Middle frontal gyrus (tissue), 1 donor: ENCODE results near the gene UBE2C.
"Not testable (repeated sequence)": the region's sequence is repeated elsewhere in the genome, so short reads cannot be mapped to it uniquely, and the experiment has no call there.

Experiments
- DNase-seq: peaks from one replicate; pipeline ENCODE4 v3.0.0-alpha.2; 2015; ENCODE audit warnings: low spot score; ENCODE audit errors: extremely low spot score

Gene UBE2C

DNA sequence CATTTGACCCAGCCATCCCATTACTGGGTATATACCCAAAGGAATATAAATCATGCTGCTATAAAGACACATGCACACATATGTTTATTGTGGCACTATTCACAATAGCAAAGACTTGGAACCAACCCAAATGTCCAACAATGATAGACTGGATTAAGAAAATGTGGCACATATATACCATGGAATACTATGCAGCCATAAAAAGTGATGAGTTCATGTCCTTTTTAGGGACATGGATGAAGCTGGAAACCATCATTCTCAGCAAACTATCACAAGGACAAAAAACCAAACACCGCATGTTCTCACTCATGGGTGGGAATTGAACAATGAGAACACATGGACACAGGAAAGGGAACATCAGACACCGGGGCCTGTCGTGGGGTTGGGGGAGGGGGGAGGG is 14.5 kb upstream of the UBE2C start:
- DNase-seq: not testable (repeated sequence)

- no peak for DNase-seq
Measured at GRCh38 chr20:45798935-45799642, 13.4 kb upstream of the UBE2C start.

DNA sequence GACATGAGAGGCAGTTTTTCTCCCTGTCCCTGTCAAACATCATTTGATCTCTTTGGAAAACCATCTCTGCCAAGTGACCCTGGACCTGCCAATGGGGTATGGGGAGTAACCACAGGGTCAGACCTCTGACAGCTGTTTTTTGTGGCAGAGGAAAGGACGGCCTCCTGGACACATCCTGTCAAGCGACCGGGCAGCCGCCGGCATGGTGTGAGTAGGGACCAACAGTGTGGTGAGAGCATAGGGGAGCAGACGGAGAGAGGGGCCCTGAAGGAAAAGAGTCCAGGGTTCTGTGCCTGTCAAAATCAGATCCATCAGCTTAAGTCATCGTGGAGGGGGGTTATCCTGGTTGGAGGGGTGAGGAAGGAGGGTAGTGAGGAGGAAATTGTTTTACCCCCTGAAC is 10.6 kb upstream of the UBE2C start:
- DNase-seq: no peak

GRCh38 chr20:45810191-45810970 is 2.1 kb upstream of the UBE2C start:
- no peak for DNase-seq

DNA sequence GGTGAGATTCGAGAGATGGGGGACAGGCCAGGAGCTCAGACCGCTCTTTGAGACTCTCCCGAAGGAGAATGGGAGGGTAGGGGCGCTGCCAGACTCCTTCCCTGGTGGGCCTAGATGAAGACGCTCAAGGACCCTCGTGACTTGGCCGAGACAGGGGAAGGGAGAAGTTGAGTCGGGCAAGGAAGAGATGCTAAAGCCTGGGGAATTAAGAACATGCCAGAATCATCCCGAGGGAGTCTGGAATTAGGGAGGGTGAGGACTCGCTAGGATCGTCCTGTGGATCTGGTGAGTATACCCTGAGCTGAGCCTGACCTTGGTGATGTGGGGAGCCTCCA is 529 bp downstream of the UBE2C start:
- no peak for DNase-seq

GRCh38 chr20:45813489-45813888 is 1.0 kb downstream of the UBE2C start:
- DNase-seq: no peak

- DNase-seq: no peak
Measured at GRCh38 chr20:45814314-45814713, 1.9 kb downstream of the UBE2C start.

DNA sequence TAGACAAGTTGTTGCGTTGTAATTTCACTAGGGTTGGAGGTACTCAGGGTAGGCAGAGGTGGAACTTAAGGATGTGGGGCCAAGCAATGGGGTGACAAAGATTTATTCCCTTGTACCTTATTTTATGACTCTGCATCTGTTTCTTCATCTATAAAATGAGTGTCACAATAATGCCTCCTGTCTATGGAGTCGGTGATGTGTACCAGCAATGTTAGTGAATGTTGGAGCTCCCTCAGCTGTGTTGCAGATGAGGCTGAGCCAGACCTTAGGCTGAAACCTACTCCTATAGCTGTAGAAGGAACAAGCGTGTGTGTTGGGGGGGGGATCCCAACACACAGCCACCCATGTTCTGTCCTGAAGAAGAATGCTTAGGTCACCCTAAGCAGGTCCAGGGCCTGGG is 4.5 kb downstream of the UBE2C start:
- DNase-seq: no peak

- no peak for DNase-seq
Measured at GRCh38 chr20:45817376-45818194, 5.1 kb downstream of the UBE2C start.

- DNase-seq: no peak
Measured at GRCh38 chr20:45818239-45818638, 5.8 kb downstream of the UBE2C start.

DNA sequence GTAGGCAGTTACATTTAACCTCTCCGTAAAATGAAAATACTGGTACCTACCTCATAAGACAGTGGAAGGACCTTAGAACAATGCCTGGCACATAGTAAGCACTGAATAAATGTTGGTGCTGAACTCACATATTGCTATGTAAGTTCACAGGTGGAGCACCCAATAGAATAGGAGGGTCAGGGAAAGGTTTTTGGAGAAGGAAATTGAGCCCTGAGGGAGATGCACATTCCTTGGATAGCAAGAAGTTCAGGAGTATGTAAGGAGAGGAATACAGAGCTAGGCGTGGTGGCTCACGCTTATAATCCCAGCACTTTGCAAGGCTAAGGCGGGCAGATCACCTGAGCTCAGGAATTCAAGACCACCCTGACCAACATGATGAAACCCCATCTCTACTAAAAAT is 7.0 kb downstream of the UBE2C start:
- DNase-seq: no peak

GRCh38 chr20:45821947-45822346 is 9.5 kb downstream of the UBE2C start:
- DNase-seq: no peak

DNA sequence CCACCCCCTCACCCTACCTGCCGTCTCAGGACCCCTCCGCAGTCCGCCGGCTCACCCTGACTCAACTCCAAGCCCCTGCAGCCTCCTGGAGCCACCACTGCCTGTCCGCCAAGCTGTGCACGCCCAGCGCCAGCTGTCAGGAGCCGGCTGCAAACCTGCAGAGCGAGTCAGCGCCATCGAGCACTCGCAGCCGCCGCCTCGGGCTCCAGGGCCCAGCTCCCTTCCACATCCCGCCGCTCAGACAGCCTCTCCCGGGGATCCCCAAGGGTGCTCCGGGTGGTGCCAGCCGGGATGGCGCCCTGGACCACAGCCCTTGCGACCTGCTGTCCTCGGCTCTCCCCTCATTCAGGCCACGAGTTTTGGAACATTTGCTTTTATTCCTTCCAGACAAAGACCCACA is 10.4 kb downstream of the UBE2C start:
- DNase-seq: no peak

DNA sequence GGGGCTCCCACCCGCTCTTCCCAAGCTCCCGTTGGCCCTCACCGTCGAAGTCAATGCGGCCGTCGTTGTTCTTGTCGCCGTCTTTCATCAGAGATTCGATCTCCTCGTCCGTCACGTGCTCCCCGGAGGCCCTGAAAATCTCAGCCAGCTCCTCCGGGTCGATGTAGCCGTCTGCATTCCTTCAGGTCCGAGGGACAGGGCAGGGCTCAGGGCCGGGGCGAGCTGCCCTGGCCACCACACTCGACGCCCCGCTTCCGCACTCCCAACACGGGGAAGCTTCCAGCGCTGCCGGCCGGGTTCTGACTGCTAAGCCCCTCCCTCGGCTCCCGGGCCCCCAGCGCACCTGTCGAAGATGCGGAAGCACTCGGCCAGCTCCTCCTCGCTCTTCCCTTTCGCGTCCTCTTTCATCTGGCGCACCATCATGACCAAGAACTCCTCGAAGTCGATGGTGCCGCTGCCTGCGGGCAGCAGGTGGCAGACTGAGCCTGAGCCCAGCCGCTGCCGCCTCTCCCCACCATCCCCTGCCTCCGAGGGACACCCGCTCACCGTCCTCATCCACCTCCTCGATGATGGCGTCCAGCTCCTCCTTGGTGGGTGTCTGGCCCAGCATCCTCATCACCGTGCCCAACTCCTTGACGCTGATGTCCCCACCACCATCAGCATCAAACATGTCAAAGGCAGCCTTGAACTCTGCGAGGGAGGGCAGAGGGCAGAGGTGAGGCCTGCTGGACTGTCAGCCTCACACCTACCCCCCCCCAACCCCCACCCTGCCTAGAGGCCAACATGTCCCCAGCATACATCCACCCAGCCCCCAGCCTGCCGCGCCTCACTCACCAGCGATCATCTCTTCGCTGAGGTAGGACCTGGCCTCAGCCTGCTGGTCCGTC is 11.7 kb downstream of the UBE2C start:
- DNase-seq: no peak

- DNase-seq: no peak
Measured at GRCh38 chr20:45826381-45827019, 14.1 kb downstream of the UBE2C start.

DNA sequence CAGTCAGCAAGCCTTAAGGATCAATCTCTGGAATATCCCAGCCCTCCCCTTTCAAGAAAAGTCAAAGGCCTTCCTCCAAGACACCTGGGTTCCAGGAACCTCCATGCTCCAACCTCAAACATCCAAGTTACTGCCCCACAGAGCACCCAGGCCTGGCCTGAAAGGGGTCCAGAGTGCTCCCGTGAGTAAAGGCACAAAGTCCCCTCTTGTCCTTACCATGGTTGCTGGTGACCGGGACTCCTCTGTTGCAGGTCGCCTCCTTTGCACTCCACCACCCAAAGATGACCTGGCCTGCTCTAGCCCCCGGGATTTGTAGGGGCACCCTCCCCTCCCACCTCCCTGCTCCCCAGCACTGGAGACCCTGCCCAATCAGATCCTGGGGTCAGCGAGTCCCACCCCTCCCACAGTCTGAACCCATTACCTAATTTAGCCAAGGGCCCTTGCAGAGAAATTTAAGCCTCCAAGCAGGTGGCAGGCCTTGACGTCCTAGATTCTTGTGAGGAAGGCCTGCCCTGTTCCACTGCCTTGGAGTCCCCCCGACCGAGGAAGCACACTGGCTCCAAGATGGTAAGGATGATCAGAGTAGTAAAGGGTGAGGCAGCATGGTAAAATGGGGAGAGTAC is 14.7 kb downstream of the UBE2C start, which contains the start of gene TNNC2:
Gene TNNC2, minus strand, starts transcription at position 283 of the 623 bp plus-strand sequence. Its CDS starts 64 bp downstream, at position 219.
- DNase-seq: no peak

- no peak for DNase-seq
Measured at GRCh38 chr20:45827712-45828111, 15.3 kb downstream of the UBE2C start.

GRCh38 chr20:45828589-45828988 is 16.1 kb downstream of the UBE2C start:
- no peak for DNase-seq

GRCh38 chr20:45829673-45830106 is 17.2 kb downstream of the UBE2C start:
- not testable (repeated sequence) for DNase-seq

- DNase-seq: no peak
Measured at GRCh38 chr20:45832619-45833018, 20.2 kb downstream of the UBE2C start.
